ENCODE data around the gene KIRREL1.

- TF ChIP-seq CTCF (IDR thresholded peaks at IDR 0.05; ENCODE audit: insufficient read depth, low read depth, low read length) (no peak), EZH2 (IDR thresholded peaks at IDR 0.05; ENCODE audit: insufficient read depth, low read length) (no peak)
Observed at GRCh38 chr1:158089476-158089875, 96.0 kb downstream of the KIRREL1 start.
